HG03139 (cell line): ENCODE results near the gene SPSB3.
"Not testable (repeated sequence)": the region's sequence is repeated elsewhere in the genome, so short reads cannot be mapped to it uniquely, and the experiment has no call there.

Source experiments
- ATAC-seq: cut with Tn5 transposase; IDR thresholded peaks from one replicate; pipeline ENCODE4 v1.9.1; 2021; ENCODE audit not compliant: unreplicated experiment

SPSB3 gene

GRCh38 chr16:1744338-1744840 lies 38.0 kb downstream of the SPSB3 start:
- ATAC-seq, result no peak

- ATAC-seq, result no peak
Measured at GRCh38 chr16:1743376-1744337, 38.7 kb downstream of the SPSB3 start.

- ATAC-seq, result no peak
Measured at GRCh38 chr16:1741553-1742165, 40.7 kb downstream of the SPSB3 start.

GRCh38 chr16:1740781-1741490 lies 41.4 kb downstream of the SPSB3 start:
- ATAC-seq, result no peak

- ATAC-seq, result no peak
Measured at GRCh38 chr16:1740234-1740633, 42.1 kb downstream of the SPSB3 start.

- ATAC-seq, result no peak
Measured at GRCh38 chr16:1734816-1735215, 47.6 kb downstream of the SPSB3 start.

- no peak for ATAC-seq
Measured at GRCh38 chr16:1734123-1734522, 48.2 kb downstream of the SPSB3 start.

GRCh38 chr16:1732551-1732987 lies 49.8 kb downstream of the SPSB3 start:
- ATAC-seq, result not testable (repeated sequence)

- no peak for ATAC-seq
Measured at GRCh38 chr16:1732071-1732470, 50.3 kb downstream of the SPSB3 start.

- ATAC-seq, result no peak
Measured at GRCh38 chr16:1731603-1732002, 50.8 kb downstream of the SPSB3 start.

GRCh38 chr16:1731073-1731472 lies 51.3 kb downstream of the SPSB3 start:
- no peak for ATAC-seq

- ATAC-seq, result no peak
Measured at GRCh38 chr16:1729445-1729844, 52.9 kb downstream of the SPSB3 start.

- no peak for ATAC-seq
Measured at GRCh38 chr16:1729026-1729425, 53.3 kb downstream of the SPSB3 start.

GRCh38 chr16:1727651-1728624 lies 54.4 kb downstream of the SPSB3 start:
- no peak for ATAC-seq
